OCI-LY7 (cell line): ENCODE measurements around the gene MRPS2.

Experiments
- CTCF ChIP-seq: fragments of 200-600 bp; sonication (generic); conservative IDR thresholded peaks from 2 replicates; pipeline ENCODE4 v1.5.1; 2014; ENCODE audit warnings: mild to moderate bottlenecking, antibody characterized with exemption, low read length, moderate library complexity, mixed read lengths
- EZH2phosphoT487 ChIP-seq: fragments of 200-600 bp; sonication (generic); IDR thresholded peaks from 2 replicates; pipeline ENCODE4 v1.6.1; 2018; ENCODE audit warnings: low read depth, borderline replicate concordance, mild to moderate bottlenecking, mixed run types, antibody characterized with exemption, low read length, moderate library complexity, mixed read lengths

DNA sequence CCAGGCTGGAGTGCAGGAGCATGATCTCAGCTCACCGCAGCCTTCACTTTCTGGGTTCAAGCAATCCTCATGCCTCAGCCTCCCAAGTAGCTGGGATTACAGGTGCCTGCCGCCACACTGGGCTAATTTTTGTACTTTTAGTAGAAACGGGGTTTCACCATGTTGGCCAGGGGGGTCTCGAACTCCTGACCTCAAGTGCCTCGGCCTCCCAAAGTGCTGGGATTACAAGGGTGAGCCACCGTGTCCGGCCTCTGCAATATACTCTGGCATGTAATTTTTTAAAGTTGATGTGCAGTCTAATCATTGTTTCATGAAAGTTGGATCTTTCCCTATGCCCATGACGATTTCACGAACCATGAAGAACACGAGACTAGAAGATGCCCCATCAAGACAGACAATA is 49.5 kb upstream of the MRPS2 start:
- TF ChIP-seq CTCF (no peak), EZH2phosphoT487 (no peak)
